HG03108 (cell line): Measurements from ENCODE around the gene MYH7.

Source experiments
- ATAC-seq: cut with Tn5 transposase; IDR thresholded peaks from one replicate; pipeline ENCODE4 v1.9.1; 2021; ENCODE audit warnings: moderate library complexity; ENCODE audit not compliant: unreplicated experiment

The MYH7 gene

GRCh38 chr14:23376482-23377197 lies 58.8 kb downstream of the MYH7 start, which contains the start of gene CMTM5:
TSS of gene CMTM5 (plus strand) at chr14:23377046. CDS start at chr14:23377252, 206 bp downstream.
- ATAC-seq: no peak

- ATAC-seq: no peak
These were observed 59.8 kb downstream of the MYH7 start for GRCh38 chr14:23375527-23376251.

- ATAC-seq: no peak
These were observed 62.4 kb downstream of the MYH7 start for GRCh38 chr14:23373041-23373440.

- ATAC-seq: no peak
These were observed 63.0 kb downstream of the MYH7 start, which contains the start of gene IL25 for GRCh38 chr14:23372509-23372908. TSS of gene IL25 (plus strand) at chr14:23372809.

GRCh38 chr14:23371865-23372264 lies 63.6 kb downstream of the MYH7 start:
- ATAC-seq: no peak

- ATAC-seq: no peak
These were observed 65.2 kb downstream of the MYH7 start for GRCh38 chr14:23370221-23370620.

- ATAC-seq: no peak
These were observed 69.0 kb downstream of the MYH7 start for GRCh38 chr14:23366426-23366921.

- no peak for ATAC-seq
These were observed 69.6 kb downstream of the MYH7 start for GRCh38 chr14:23365732-23366425.

- ATAC-seq: no peak
These were observed 70.3 kb downstream of the MYH7 start, which contains the start of gene EFS for GRCh38 chr14:23365036-23365731. TSS of gene EFS (minus strand) at chr14:23365172. CDS start at chr14:23365025, 147 bp downstream.

- ATAC-seq: no peak
These were observed 71.1 kb downstream of the MYH7 start for GRCh38 chr14:23364164-23365035.
